DND-41 (cell line): Measurements from ENCODE around the gene LYST.

Source experiments
- ATAC-seq: fragments of 200-7000 bp; cut with Tn5 transposase; 3 replicates; pipeline ENCODE4 v1.9.1; 2021; ENCODE audit warnings: low read depth; ENCODE audit not compliant: insufficient read depth
- DNase-seq: peaks from one replicate; pipeline ENCODE4 v3.0.0-alpha.2; 2020
- H2AFZ ChIP-seq: 2 replicates; pipeline ENCODE4 v1.6.0; 2012; ENCODE audit warnings: low read depth, low read length
- H3K27ac ChIP-seq: 2 replicates; pipeline ENCODE4 v1.5.1; 2012; ENCODE audit warnings: low read length, inconsistent platforms
- H3K27me3 ChIP-seq: fragments of 200-600 bp; sonication (generic); 2 replicates; pipeline ENCODE4 v1.6.0; 2012; ENCODE audit warnings: low read length, mild to moderate bottlenecking, inconsistent platforms; ENCODE audit not compliant: insufficient read depth, poor library complexity
- H3K36me3 ChIP-seq: 2 replicates; pipeline ENCODE4 v1.5.1; 2012; ENCODE audit warnings: low read length, inconsistent platforms; ENCODE audit not compliant: insufficient read depth
- H3K4me1 ChIP-seq: 2 replicates; pipeline ENCODE4 v1.5.1; 2012; ENCODE audit warnings: mild to moderate bottlenecking, low read length; ENCODE audit not compliant: insufficient read depth
- H3K4me2 ChIP-seq: 2 replicates; pipeline ENCODE4 v1.6.0; 2012; ENCODE audit warnings: mild to moderate bottlenecking, moderate library complexity, low read length, inconsistent platforms; ENCODE audit not compliant: insufficient read depth
- H3K4me3 ChIP-seq, 2 experiments: fragments of 200-600 bp in 1 of 2; shearing (Covaris generic) in 1 of 2; 2 replicates each; pipeline ENCODE4 v1.5.1; 2012 to 2016; ENCODE audit warnings: inconsistent platforms in 2 of 2, low read length in 2 of 2, mild to moderate bottlenecking in 2 of 2, low read depth in 1 of 2, moderate library complexity in 1 of 2
- H3K79me2 ChIP-seq: 2 replicates; pipeline ENCODE4 v1.6.0; 2012; ENCODE audit warnings: low read length, inconsistent platforms; ENCODE audit not compliant: insufficient read depth
- H3K9ac ChIP-seq: 2 replicates; pipeline ENCODE4 v1.6.0; 2012; ENCODE audit warnings: low read depth, mild to moderate bottlenecking, inconsistent platforms, low read length, moderate library complexity
- H3K9me3 ChIP-seq: 2 replicates; pipeline ENCODE4 v1.5.1; 2012; ENCODE audit warnings: low read length, moderate library complexity, mild to moderate bottlenecking, inconsistent platforms; ENCODE audit not compliant: insufficient read depth, severe bottlenecking
- H4K20me1 ChIP-seq: 2 replicates; pipeline ENCODE4 v1.6.0; 2012; ENCODE audit warnings: low read length; ENCODE audit not compliant: insufficient read depth
- CTCF ChIP-seq: IDR thresholded peaks from 2 replicates; pipeline ENCODE4 v1.5.1; 2012; ENCODE audit warnings: borderline replicate concordance, low read length, moderate library complexity, mild to moderate bottlenecking; ENCODE audit not compliant: poor library complexity, severe bottlenecking; ENCODE audit errors: extremely low read depth
- EZH2 ChIP-seq: IDR thresholded peaks from 3 replicates; pipeline ENCODE4 v1.6.1; 2012; ENCODE audit warnings: borderline replicate concordance, low read depth, mild to moderate bottlenecking, moderate library complexity, low read length, inconsistent platforms; ENCODE audit not compliant: severe bottlenecking

LYST gene

GRCh38 chr1:235838021-235838420 lies 28.7 kb downstream of the LYST start:
- H3K9ac ChIP-seq = no peak overlapping the region
- H4K20me1 ChIP-seq = no peaks in the 10 kb centered on the region
- no peaks in the 10 kb centered on the region for H3K9me3 ChIP-seq
- H3K4me3 ChIP-seq = no peak overlapping the region
- H3K27me3 ChIP-seq = peaks cover 5% of the 10 kb centered on the region
- DNase-seq = no peak
- H3K4me2 ChIP-seq = no peak overlapping the region
- H3K27ac ChIP-seq = no peak overlapping the region
- no peaks in the 10 kb centered on the region for H3K36me3 ChIP-seq
- no peaks in the 10 kb centered on the region for H3K4me1 ChIP-seq
- no peak overlapping the region for H2AFZ ChIP-seq
- TF ChIP-seq EZH2 (no peak), CTCF (no peak)
- ATAC-seq = no peak
- H3K79me2 ChIP-seq = no peaks in the 10 kb centered on the region

GRCh38 chr1:235835226-235835625 lies 31.5 kb downstream of the LYST start:
- no peak for TF ChIP-seq EZH2
- no peak for TF ChIP-seq CTCF
- no peak overlapping the region for H3K4me2 ChIP-seq
- H2AFZ ChIP-seq = no peak overlapping the region
- no peaks in the 10 kb centered on the region for H3K36me3 ChIP-seq
- DNase-seq = no peak
- no peaks in the 10 kb centered on the region for H3K9me3 ChIP-seq
- no peak for ATAC-seq
- no peak overlapping the region for H3K27ac ChIP-seq
- H3K9ac ChIP-seq = no peak overlapping the region
- H3K79me2 ChIP-seq = no peaks in the 10 kb centered on the region
- H4K20me1 ChIP-seq = no peaks in the 10 kb centered on the region
- H3K27me3 ChIP-seq = peaks cover 3% of the 10 kb centered on the region
- H3K4me3 ChIP-seq = no peak overlapping the region
- H3K4me1 ChIP-seq = no peaks in the 10 kb centered on the region

- no peak for DNase-seq
These were observed 32.1 kb downstream of the LYST start for GRCh38 chr1:235834620-235835019.

More at GRCh38 chr1:235834620-235835019, 32.1 kb downstream of the LYST start:
- Histone ChIP-seq H3K4me3 (no peak overlapping the region), H2AFZ (no peak overlapping the region), H3K9ac (no peak overlapping the region), H3K27ac (no peak overlapping the region), H4K20me1 (no peaks in the 10 kb centered on the region), H3K4me1 (no peaks in the 10 kb centered on the region), H3K4me2 (no peak overlapping the region), H3K27me3 (peaks cover 3% of the 10 kb centered on the region), H3K9me3 (no peaks in the 10 kb centered on the region), H3K79me2 (no peaks in the 10 kb centered on the region), H3K36me3 (no peaks in the 10 kb centered on the region)
- ATAC-seq = no peak
- TF ChIP-seq EZH2 = no peak
- TF ChIP-seq CTCF = no peak
